HepG2 (cell line): ENCODE data around the gene NSMF. TPM values are rescaled to one million over a fixed set of nuclear protein-coding genes. Genes with fewer than 3 reads are reported as not detected.

ENCODE experiments used
- ATAC-seq: fragments of 200-7000 bp; cut with Tn5 transposase; 3 replicates; pipeline ENCODE4 v1.9.1; 2020; ENCODE audit warnings: mild to moderate bottlenecking, moderate library complexity
- BruUV-seq: library from RNA; stranded (reverse); fragments of 400-500 nt; replicated peaks from 2 replicates; lab custom pipeline; 2021; lab: Mats Ljungman, UMichigan
- CTCF ChIA-PET: fragments of 300-600 bp; formaldehyde crosslinking; extraction: SDS; loops from one replicate; lab custom pipeline; 2021; ENCODE audit warnings: low total read pairs, inconsistent platforms, low intra/inter-chr PET ratio; lab: Yijun Ruan, JAX
- POLR2A ChIA-PET: fragments of 350-600 bp; sonication (Branson Sonifier 250); formaldehyde crosslinking; loops from one replicate; lab custom pipeline; 2020; ENCODE audit warnings: antibody characterized with exemption, inconsistent platforms; lab: Yijun Ruan, JAX
- DNase-seq: peaks from one replicate; pipeline ENCODE4 v3.0.0-alpha.2; 2015; ENCODE audit warnings: low spot score
- FAIRE-seq: peaks from 3 replicates; lab custom pipeline; 2011; peaks lifted over from hg19 to GRCh38; lab: Jason Lieb, UNC
- H2AFZ ChIP-seq: one replicate; pipeline ENCODE4 v1.6.1; 2011; ENCODE audit warnings: low read length, inconsistent platforms
- H3K27ac ChIP-seq: fragments of 300-600 bp; 3 replicates; pipeline ENCODE4 v1.8.0; 2011; ENCODE audit warnings: mixed run types, mild to moderate bottlenecking, mixed read lengths, low read length, inconsistent platforms; ENCODE audit not compliant: insufficient read depth; ENCODE audit errors: extremely low read length
- H3K27me3 ChIP-seq, 2 experiments: fragments of 200-600 bp in 1 of 2; 2 replicates in 1 of 2; 3 replicates in 1 of 2; pipeline versions ENCODE4 v1.6.0 to v1.8.0; 2011; ENCODE audit warnings: low read length in 2 of 2, mild to moderate bottlenecking in 2 of 2, moderate library complexity in 2 of 2, inconsistent platforms in 1 of 2; ENCODE audit not compliant: insufficient read depth in 2 of 2, control insufficient read depth in 1 of 2
- H3K36me3 ChIP-seq, 2 experiments: fragments of 200-600 bp in 1 of 2; replicated peaks in 1 of 2; 2 replicates in 1 of 2; 3 replicates in 1 of 2; pipeline versions ENCODE4 v1.5.1 to v1.8.0; 2011; ENCODE audit warnings: low read length in 2 of 2, inconsistent platforms in 1 of 2; ENCODE audit not compliant: insufficient read depth in 2 of 2, control insufficient read depth in 1 of 2
- H3K4me1 ChIP-seq: 2 replicates; pipeline ENCODE4 v1.5.1; 2012; ENCODE audit warnings: low read length, inconsistent platforms; ENCODE audit not compliant: insufficient read depth
- H3K4me2 ChIP-seq: 2 replicates; pipeline ENCODE4 v1.6.0; 2011; ENCODE audit warnings: low read depth, low read length, inconsistent platforms
- H3K4me3 ChIP-seq, 3 experiments: fragments of 200-600 bp in 1 of 3; sonication (generic), shearing (Covaris generic) in 1 of 3; replicated peaks in 1 of 3; 2 replicates each; pipeline ENCODE4 v1.5.1; 2011 to 2016; ENCODE audit warnings: low read length in 3 of 3, inconsistent platforms in 2 of 3, low read depth in 2 of 3, mild to moderate bottlenecking in 2 of 3, control low read depth in 1 of 3, mixed read lengths in 1 of 3; ENCODE audit not compliant: insufficient read depth in 1 of 3
- H3K79me2 ChIP-seq: one replicate; pipeline ENCODE4 v1.6.1; 2011; ENCODE audit warnings: low read length, inconsistent platforms; ENCODE audit not compliant: insufficient read depth
- H3K9ac ChIP-seq: 2 replicates; pipeline ENCODE4 v1.6.0; 2011; ENCODE audit warnings: mild to moderate bottlenecking, low read depth, low read length, inconsistent platforms; ENCODE audit not compliant: insufficient read depth
- H3K9me3 ChIP-seq: 2 replicates; pipeline ENCODE4 v1.5.1; 2012; ENCODE audit warnings: mild to moderate bottlenecking, low read length
- H4K20me1 ChIP-seq: 2 replicates; pipeline ENCODE4 v1.6.0; 2011; ENCODE audit warnings: inconsistent platforms, mild to moderate bottlenecking, low read length, moderate library complexity; ENCODE audit not compliant: insufficient read depth
- AFF4 ChIP-seq: sonication (generic); formaldehyde crosslinking; IDR thresholded peaks from 2 replicates; pipeline ENCODE4 v1.4.0; 2020; ENCODE audit warnings: missing genetic modification reagents
- ARNTL ChIP-seq: sonication (generic); formaldehyde crosslinking; IDR thresholded peaks from 2 replicates; pipeline ENCODE4 v1.4.0; 2020; ENCODE audit warnings: mild to moderate bottlenecking, missing genetic modification reagents
- HMGXB4 ChIP-seq, 2 experiments: sonication (generic) in 1 of 2; formaldehyde crosslinking in 1 of 2; IDR thresholded peaks; 2 replicates each; pipeline versions ENCODE4 v1.4.0 to v1.6.1; 2018 to 2020; ENCODE audit warnings: missing genetic modification reagents in 2 of 2, borderline replicate concordance in 1 of 2, low read depth in 1 of 2, mild to moderate bottlenecking in 1 of 2, missing biosample characterization in 1 of 2
- HNF4A ChIP-seq: sonication (generic); formaldehyde crosslinking; IDR thresholded peaks from 2 replicates; pipeline ENCODE4 v1.4.0; 2020; ENCODE audit warnings: missing genetic modification reagents
- MTA1 ChIP-seq: sonication (generic); formaldehyde crosslinking; IDR thresholded peaks from 2 replicates; pipeline ENCODE4 v1.4.0; 2020; ENCODE audit warnings: missing genetic modification reagents, mild to moderate bottlenecking, borderline replicate concordance
- PATZ1 ChIP-seq: sonication (generic); formaldehyde crosslinking; IDR thresholded peaks from 2 replicates; pipeline ENCODE4 v1.4.0; 2020; ENCODE audit warnings: missing genetic modification reagents
- PHF21A ChIP-seq: sonication (generic); formaldehyde crosslinking; IDR thresholded peaks from 2 replicates; pipeline ENCODE4 v1.5.0; 2020; ENCODE audit warnings: mild to moderate bottlenecking, missing genetic modification reagents
- POLR2AphosphoS5 ChIP-seq: IDR thresholded peaks from 2 replicates; pipeline ENCODE4 v1.6.1; 2012; ENCODE audit warnings: low read depth, low read length
- TCF12 ChIP-seq, 2 experiments: fragments of 450-650 bp in 1 of 2; sonication (generic) in 1 of 2; formaldehyde crosslinking in 1 of 2; IDR thresholded peaks; 2 replicates each; pipeline versions ENCODE4 v1.6.1 to v1.8.0; 2017 to 2022; ENCODE audit warnings: antibody characterized with exemption in 1 of 2, mild to moderate bottlenecking in 1 of 2, missing genetic modification reagents in 1 of 2, moderate library complexity in 1 of 2
- ZFP36 ChIP-seq: fragments of 150-350 bp; IDR thresholded peaks from 2 replicates; pipeline ENCODE4 v1.6.1; 2018; ENCODE audit warnings: borderline replicate concordance, low read length, low read depth; ENCODE audit not compliant: partially characterized antibody
- ZFY ChIP-seq: sonication (generic); formaldehyde crosslinking; IDR thresholded peaks from 2 replicates; pipeline ENCODE4 v1.4.0; 2020; ENCODE audit warnings: missing genetic modification reagents
- ZKSCAN5 ChIP-seq: sonication (generic); formaldehyde crosslinking; IDR thresholded peaks from 2 replicates; pipeline ENCODE4 v1.5.1; 2020; ENCODE audit warnings: mild to moderate bottlenecking, missing genetic modification reagents
- ZNF644 ChIP-seq: IDR thresholded peaks from 2 replicates; pipeline ENCODE4 v1.6.1; 2016; ENCODE audit warnings: low read depth
- ZNF781 ChIP-seq: sonication (generic); formaldehyde crosslinking; IDR thresholded peaks from 2 replicates; pipeline ENCODE4 v1.5.1; 2020; ENCODE audit warnings: borderline replicate concordance, mild to moderate bottlenecking, missing genetic modification reagents; ENCODE audit errors: not compliant biosample characterization
- ZSCAN12 ChIP-seq: sonication (generic); formaldehyde crosslinking; IDR thresholded peaks from 2 replicates; pipeline ENCODE4 v1.9.0; 2021; ENCODE audit warnings: mild to moderate bottlenecking, missing genetic modification reagents
- WGBS: methylation state at CpG from one replicate; pipeline ENCODE4 v1.1.6; 2017; ENCODE audit warnings: low lambda C conversion rate; 5-methylcytosine and 5-hydroxymethylcytosine counted together
- in situ Hi-C: cut with HindIII; loops from 2 replicates; pipeline ENCODE4 v1.10.0; 2017; ENCODE audit warnings: low pct_unique_long_range_greater_than_20kb; ENCODE audit not compliant: extremely low pct_ligation_motif_present
- intact Hi-C: fragments of 100-400 bp; cut with micrococcal nuclease; formaldehyde crosslinking; loops from one replicate; pipeline ENCODE4 v1.10.0; 2022; ENCODE audit not compliant: unreplicated experiment
- polyA plus RNA-seq, 8 experiments: library from polyadenylated mRNA; depleted of rRNA in 3 of 8; stranded (reverse) in 7 of 8; unstranded in 1 of 8; fragments of >200 nt; fragmentation: Illumina TruSeq in 4 of 8; extraction: Trizol in 4 of 8; gene quantifications; 2 replicates each; pipeline versions ENCODE4 v1.2.1 to v1.2.3, GENCODE V29; 2011 to 2016; ENCODE audit warnings: low read depth in 4 of 8, missing spikeins in 1 of 8, mixed read lengths in 1 of 8; ENCODE audit not compliant: insufficient read depth in 1 of 8
- total RNA-seq, 5 experiments: library from RNA; depleted of rRNA; stranded (reverse); fragments of >200 nt; fragmentation: Illumina TruSeq; extraction: Trizol; gene quantifications; 2 replicates each; pipeline ENCODE4 v1.2.3, GENCODE V29; 2016; ENCODE audit warnings: low read depth in 1 of 5

The NSMF gene
- total and polyA plus RNA-seq, 2 of the 13 experiments (the other 11 are each of a cell fraction or from before 2014, with no cell fraction given): 44.3 to 183 TPM

- Histone ChIP-seq H3K79me2 (no peaks in the 10 kb centered on the region), H3K4me3 (peak overlapping the region; percentile 50 to 69 (median 57)), H3K4me1 (peaks cover 13% of the 10 kb centered on the region), H4K20me1 (no peaks in the 10 kb centered on the region), H3K27ac (no peak overlapping the region), H3K9ac (peak overlapping the region; percentile 52), H2AFZ (no peak overlapping the region), H3K4me2 (peak overlapping the region; percentile 78), H3K36me3 (no peaks in the 10 kb centered on the region), H3K27me3 (no peaks in the 10 kb centered on the region), H3K9me3 (no peaks in the 10 kb centered on the region)
- FAIRE-seq (no peak), ATAC-seq (peak; percentile 90), DNase-seq (peak; percentile 42)
- in situ Hi-C loops: loop anchor here (5.0 kb wide), 1 partner anchor 115 kb away; no protein-coding TSS in a partner anchor
- WGBS: 0% methylated on average over 3 of the region's 63 CpGs
- POLR2A ChIA-PET: no interaction called here
- BruUV-seq: no TSS peak
- intact Hi-C loops: loop anchor here (10.0 kb wide), 1 partner anchor 102 kb away; the partner anchor contains the start of gene NRARP
- CTCF ChIA-PET: interaction anchor here (1.2 to 1.3 kb wide), 2 partner anchors 112 to 120 kb away, joined by 3 to 7 read pairs; no protein-coding TSS in a partner anchor
- TF ChIP-seq ARNTL (CRISPR knock-in tag): 0 out of 2 replicates have a peak, but pooled peaks have one; percentile 32
- no peak for TF ChIP-seq ZNF644
- peak; percentile 29; the same call in 1 of the 2 replicates for TF ChIP-seq HNF4A (CRISPR knock-in tag)
- TF ChIP-seq PHF21A (CRISPR knock-in tag): 0 out of 2 replicates have a peak, but pooled peaks have one; percentile 19
- TF ChIP-seq POLR2AphosphoS5: no peak
- peak; percentile 41; the same call in 1 of the 2 replicates for TF ChIP-seq MTA1
- TF ChIP-seq HMGXB4 (CRISPR knock-in tag; IDR thresholded peaks at IDR 0.05; ENCODE audit: borderline replicate concordance in 1 of 2, low read depth in 1 of 2): peak; percentile 43 to 80; a peak in 3 of 4 replicates
- TF ChIP-seq ZFY: peak; percentile 70
- no peak for TF ChIP-seq ZNF781
- no peak for TF ChIP-seq ZKSCAN5 (CRISPR knock-in tag)
- no peak for TF ChIP-seq ZFP36
- no peak for TF ChIP-seq TCF12 (IDR thresholded peaks at IDR 0.05)
- 0 out of 2 replicates have a peak, but pooled peaks have one; percentile 66 for TF ChIP-seq TCF12 (CRISPR knock-in tag; IDR thresholded peaks at IDR 0.05)
- TF ChIP-seq ZSCAN12: no peak
- peak; percentile 56 for TF ChIP-seq PATZ1 (CRISPR knock-in tag)
- TF ChIP-seq AFF4 (CRISPR knock-in tag): no peak
These were observed 52.1 kb downstream of the NSMF start for GRCh38 chr9:137406876-137407589.
